Medulla oblongata (tissue), 1 donor: ENCODE measurements around the gene ATXN8OS.
A peak's percentile ranks its signal among the peaks of the same experiment; 100 is the strongest.
"Not testable (repeated sequence)": the region's sequence is repeated elsewhere in the genome, so short reads cannot be mapped to it uniquely, and the experiment has no call there.

Source experiments
- DNase-seq: peaks from one replicate; pipeline ENCODE4 v3.0.0-alpha.2; 2015; ENCODE audit errors: extremely low spot score

ATXN8OS gene

GRCh38 chr13:70107498-70108281 lies at the start of gene ATXN8OS:
ATXN8OS (plus strand) TSS chr13:70107826.
- no peak for DNase-seq

DNA sequence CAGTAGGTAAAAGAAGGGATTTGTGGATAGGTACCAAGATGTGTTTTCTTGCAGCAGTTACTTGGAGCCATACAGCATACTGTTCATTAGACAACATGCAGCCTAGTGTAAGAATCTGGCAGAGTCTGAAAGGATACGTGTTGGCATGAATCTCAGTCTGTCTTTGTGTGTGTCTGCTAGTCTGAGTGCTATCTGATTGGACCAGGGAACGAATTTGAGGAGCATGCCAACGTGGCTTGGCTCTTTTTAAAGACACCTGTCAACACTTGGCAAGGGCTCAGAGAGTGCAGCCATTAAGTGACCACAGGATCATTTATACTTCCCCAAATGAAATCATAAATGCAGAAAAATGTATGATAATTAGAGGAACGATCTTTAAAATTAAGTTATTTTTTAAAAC lies 27.6 kb upstream of the ATXN8OS start:
- peak; percentile 23 for DNase-seq

- DNase-seq, result no peak
These were observed 20.4 kb upstream of the ATXN8OS start for GRCh38 chr13:70087247-70087646.

DNA sequence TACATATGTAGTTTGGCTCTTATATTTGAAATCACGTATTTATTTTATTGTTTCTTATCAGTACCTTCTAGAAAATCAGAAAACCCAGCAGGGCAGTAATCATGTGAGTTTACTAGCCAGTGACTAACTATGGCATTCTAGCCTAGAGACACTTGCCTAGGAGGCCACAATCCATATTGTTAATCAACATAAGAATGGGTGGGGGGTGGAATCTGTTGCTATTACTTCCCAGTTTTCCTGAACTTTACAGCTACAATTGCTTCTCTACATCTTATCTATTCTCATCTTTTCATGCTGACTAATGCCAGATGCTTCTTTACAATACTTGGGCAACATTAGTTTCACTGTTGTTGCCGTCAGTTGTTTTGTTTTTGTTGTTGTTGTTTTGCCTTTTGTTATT lies 18.7 kb upstream of the ATXN8OS start:
- DNase-seq, result no peak

DNA sequence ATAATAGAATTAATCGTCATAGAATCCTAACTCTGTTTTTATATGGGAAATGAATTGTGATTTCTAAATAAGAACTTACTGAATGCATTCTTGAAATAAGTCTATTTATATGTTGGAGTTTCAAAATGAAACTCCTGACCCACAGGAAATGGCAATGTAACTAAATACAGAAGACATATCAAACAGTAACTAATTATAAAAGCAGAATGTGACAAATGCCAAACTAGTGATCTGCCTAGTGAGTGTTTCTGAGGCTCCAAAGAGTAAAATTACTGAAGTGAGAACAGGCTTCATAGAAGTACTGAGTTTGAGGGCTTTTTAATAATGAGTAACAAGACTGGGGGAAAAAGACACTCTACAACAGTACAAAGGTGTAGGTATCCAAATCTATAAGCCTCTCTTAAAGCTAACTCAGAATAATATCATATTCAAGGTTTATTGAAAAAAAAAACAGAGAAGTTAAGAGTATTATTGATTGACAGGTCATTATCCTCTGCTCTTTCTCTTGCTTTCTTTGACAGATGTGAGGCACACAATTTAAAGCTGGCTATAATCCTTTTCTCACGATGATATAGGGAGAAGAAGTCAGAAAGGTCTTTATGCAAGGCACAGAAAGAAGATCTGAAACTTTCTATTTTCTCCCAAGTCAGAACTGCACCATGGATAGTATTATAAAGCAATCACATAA lies 17.4 kb upstream of the ATXN8OS start:
- no peak for DNase-seq

DNA sequence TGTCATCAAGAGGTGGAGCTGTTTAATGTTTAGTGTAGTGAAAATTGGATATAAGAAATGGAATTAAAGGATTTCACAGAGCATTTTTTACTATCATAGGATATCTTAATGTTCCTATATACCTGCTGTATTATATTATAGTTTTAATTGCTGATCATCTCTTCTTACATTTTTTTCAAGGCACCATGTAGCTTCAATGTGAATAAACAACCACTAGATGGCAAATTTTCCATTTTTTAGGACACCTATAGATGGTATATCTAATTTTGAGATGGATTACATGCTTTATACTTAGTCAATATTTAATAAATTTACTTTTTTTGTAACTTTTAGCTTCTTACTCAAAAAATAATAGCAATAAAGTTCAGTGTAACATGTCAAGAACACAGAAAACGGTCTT lies 9.0 kb upstream of the ATXN8OS start:
- DNase-seq, result no peak

GRCh38 chr13:70104481-70104880 lies 3.1 kb upstream of the ATXN8OS start:
- DNase-seq, result no peak

GRCh38 chr13:70107125-70107497 lies 515 bp upstream of the ATXN8OS start:
- no peak for DNase-seq

- DNase-seq, result no peak
These were observed 905 bp downstream of the ATXN8OS start, which contains the start of gene KLHL1 for GRCh38 chr13:70108356-70109105. KLHL1 (minus strand) TSS chr13:70108452; CDS start chr13:70107699, 753 bp downstream.

DNA sequence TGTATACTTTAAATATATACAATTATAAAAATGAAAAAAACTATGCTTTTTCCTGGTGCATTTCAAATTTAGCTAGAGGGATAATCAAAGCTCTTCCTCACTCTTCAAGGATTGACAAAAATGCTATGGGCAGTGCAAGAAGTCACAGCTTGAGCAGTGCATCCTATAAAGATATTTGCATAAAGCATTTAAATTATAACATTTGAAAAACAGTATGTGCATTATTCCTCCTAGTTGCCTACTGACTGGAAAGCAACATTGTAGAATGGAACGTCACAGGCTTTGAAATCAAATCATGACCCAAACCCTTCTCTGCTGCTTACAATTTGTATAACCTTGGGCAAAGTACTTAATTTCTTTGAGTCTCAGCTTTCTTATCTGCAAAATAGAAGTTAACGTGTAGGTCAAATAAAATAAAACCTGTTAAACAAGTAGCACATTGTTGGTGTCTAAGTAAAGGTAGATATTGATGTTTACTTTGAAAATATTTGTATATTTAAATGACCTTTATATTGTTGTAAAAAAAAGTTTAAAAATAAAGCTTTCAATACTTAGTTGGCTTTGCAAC lies 9.8 kb downstream of the ATXN8OS start:
- DNase-seq, result no peak

- DNase-seq, result no peak
These were observed 18.1 kb downstream of the ATXN8OS start for GRCh38 chr13:70125693-70126092.

DNA sequence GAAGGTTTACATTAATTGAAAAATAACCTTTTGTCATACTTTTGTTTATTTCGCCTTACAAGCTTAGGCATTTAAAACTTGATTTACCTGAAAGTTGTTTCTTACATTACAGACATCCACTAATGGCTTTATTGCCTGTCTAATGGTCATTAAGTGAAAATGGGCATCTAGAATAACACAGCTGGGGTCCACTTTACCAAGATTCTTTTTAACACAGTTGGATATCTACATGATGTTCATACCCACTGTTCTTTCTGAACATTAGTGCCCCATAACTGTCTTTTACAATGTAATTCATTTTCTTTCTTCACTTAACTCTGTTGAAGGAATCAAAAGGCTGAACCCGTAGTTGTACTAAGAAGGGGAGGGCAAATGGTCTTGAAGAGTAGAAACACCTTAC lies 20.5 kb downstream of the ATXN8OS start:
- no peak for DNase-seq

GRCh38 chr13:70142658-70143057 lies 35.0 kb downstream of the ATXN8OS start:
- DNase-seq, result not testable (repeated sequence)

DNA sequence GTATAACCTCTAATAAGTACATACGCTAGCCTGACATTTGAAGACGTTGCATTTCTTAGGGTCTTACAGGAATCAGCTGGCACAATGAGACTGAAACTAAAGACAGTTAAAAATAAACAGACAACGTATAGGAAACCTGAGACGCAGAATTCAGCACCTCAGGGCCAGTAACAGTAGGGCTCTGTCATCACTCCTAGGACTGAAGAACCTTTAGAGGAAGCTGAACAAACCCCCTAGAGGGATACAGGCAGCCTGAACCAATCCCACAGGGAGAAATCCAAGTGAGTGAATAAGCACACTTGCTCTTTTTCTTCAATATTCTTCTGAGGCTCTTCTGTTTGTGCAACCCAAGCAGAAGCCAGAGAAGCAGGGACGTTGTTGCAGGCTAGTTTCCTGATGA lies 54.5 kb downstream of the ATXN8OS start:
- DNase-seq, result no peak

DNA sequence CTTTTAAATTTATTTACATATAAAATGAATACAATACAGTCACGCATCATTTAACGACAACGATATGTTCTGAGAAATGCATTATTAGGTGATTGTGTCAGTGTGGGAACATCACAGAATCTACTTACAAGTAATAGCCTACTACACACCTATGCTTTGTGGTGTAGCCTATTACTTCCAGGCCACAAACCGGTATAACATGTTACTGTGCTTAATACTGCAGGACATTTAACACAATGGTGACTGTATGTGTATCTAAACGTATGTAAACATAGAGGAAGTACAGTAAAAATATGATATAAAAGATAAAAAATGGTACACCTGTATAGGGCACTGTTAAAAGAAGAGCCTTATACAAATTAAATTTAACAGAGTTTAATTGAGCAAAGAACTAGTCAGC lies 63.1 kb downstream of the ATXN8OS start:
- no peak for DNase-seq

- no peak for DNase-seq
These were observed 63.5 kb downstream of the ATXN8OS start for GRCh38 chr13:70171151-70171550.

- DNase-seq, result no peak
These were observed 65.4 kb downstream of the ATXN8OS start for GRCh38 chr13:70172946-70173597.

GRCh38 chr13:70173598-70173959 lies 66.0 kb downstream of the ATXN8OS start:
- no peak for DNase-seq

GRCh38 chr13:70178346-70178745 lies 70.7 kb downstream of the ATXN8OS start:
- DNase-seq, result no peak
